NT2/D1 (cell line): Measurements from ENCODE around the gene FADS2.

Experiments used
- SUZ12 ChIP-seq: IDR thresholded peaks from 2 replicates; pipeline ENCODE4 v1.6.1; 2011; ENCODE audit not compliant: insufficient read length, insufficient read depth; ENCODE audit errors: extremely low read depth
- YY1 ChIP-seq: IDR thresholded peaks from 2 replicates; pipeline ENCODE4 v1.6.1; 2011; ENCODE audit not compliant: insufficient read length, insufficient read depth
- ZNF274 ChIP-seq: IDR thresholded peaks from 2 replicates; pipeline ENCODE4 v1.6.1; 2011; ENCODE audit warnings: mild to moderate bottlenecking, low read depth, low read length

- TF ChIP-seq ZNF274 = no peak
- no peak for TF ChIP-seq YY1
- no peak for TF ChIP-seq SUZ12
Measured at GRCh38 chr11:61784506-61784805, 43.6 kb upstream of the FADS2 start.
